Dermis blood vessel endothelial cell (primary cell): Measurements from ENCODE around the gene CCZ1. TPM values are rescaled to one million over a fixed set of nuclear protein-coding genes. Genes with fewer than 3 reads are reported as not detected.
"Not testable (repeated sequence)": the region's sequence is repeated elsewhere in the genome, so short reads cannot be mapped to it uniquely, and the experiment has no call there.

Experiments used
- DNase-seq: peaks from one replicate; pipeline ENCODE4 v3.0.0; 2010
- total RNA-seq: library from RNA; depleted of rRNA; stranded (reverse); fragments of >200 nt; gene quantifications from 2 replicates; pipeline ENCODE4 v1.2.3, GENCODE V29; 2014

CCZ1 gene
- total RNA-seq, 1 donor from 2014 or later = 80.2 TPM

DNA sequence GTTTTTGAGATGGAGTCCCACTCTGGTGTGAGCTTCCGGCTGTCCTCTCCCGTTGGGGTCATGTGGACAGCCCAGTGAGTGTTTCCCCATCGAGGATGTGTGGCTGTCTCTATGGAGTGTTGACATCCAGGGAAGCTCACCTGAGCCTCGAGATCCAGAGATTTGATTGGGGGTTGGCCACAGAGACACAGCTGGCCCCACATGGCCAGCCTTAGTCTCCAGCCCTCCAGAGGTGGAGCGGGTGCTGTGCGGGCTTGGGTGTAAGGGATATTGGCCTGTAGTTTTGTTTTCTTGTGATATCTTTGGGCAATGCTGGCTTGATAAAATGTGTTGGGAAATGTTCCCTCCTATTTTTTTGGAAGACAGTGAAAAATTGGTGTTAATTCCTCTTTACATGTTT lies 18.0 kb downstream of the CCZ1 start:
- DNase-seq = not testable (repeated sequence)

DNA sequence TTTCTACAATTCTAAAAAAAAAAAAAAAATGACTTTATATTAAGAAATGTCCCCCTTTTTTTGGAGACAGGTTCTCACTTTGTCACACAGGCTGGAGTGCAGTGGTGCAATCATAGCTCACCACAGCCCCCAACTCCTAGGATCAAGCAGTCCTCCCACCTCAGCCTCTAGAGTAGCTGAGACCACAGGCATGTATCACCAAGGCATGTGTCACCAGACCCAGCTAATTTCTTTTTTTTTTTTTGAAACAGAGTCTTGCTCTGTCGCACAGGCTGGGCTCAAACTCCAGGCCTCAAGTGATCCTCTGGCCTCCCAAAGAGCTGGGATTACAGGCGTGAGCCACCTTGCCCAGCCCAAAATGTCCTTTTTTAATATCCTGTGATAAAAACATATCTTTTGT lies 25.6 kb downstream of the CCZ1 start:
- not testable (repeated sequence) for DNase-seq

DNA sequence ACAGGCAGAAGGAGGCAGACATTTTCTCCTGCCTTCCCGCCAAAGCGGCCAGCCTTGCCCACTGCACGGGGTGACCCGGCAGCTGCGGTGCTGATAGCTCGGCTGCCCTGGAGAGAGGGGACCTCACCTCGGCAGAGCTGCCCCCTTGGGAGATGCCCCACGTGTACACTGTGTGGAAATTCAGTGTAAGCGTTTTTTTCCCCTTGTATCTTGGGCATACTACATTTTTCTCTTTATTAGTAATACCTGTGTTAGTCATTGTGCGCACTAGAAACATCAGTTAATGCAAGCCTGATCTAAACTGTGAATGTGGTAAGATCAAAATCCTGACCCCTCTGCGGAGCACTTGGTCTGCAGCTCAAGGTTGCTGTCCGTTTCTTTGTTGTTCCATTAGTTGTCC lies 26.1 kb downstream of the CCZ1 start:
- DNase-seq = not testable (repeated sequence)

DNA sequence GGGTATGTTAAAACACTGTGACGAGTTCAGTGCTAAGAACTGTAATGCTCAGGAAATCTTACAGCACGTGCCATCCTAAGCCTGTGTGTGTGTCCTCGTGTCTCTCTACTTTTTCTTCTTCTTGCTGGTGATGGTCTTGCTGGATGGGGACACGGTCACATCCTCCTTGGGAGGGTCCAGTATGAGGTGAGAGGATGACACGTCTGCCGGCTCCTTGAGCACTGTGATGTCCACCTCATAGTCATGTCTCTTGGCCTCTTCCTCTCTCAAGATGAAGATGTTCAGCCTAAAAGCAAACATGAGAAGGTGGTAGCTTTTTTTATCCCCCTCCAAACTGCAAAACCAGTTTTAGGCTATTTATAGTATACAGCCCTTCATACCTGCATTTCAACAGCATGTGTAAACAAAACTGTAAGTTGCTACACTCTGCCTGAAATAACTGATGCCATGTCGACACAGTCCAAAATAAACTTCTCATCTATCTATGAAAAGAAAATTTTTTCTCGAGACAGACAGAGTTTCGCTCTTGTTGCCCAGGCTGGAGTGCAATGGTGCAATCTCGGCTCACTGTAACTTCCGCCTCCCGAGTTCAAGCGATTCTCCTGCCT lies 27.8 kb downstream of the CCZ1 start:
- DNase-seq = not testable (repeated sequence)

DNA sequence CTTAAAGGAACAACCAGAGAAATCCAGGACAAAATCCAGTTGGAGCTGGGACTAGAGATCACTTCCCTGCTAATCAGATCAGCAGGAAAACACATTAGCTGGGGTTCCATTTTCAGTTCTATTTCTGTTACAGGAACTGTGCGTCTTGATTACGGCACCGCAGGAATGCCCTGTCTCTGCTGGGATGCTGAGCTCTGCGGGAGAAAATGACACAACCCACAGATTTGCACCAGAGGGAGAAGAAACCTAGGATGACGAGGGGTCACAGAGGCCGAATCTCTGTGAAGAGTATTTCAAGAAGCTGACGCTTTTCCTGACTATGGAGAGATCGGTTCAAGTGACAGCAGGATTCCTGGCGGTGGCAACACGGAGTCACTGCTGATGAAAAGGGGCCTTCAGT lies 31.8 kb downstream of the CCZ1 start:
- not testable (repeated sequence) for DNase-seq

DNA sequence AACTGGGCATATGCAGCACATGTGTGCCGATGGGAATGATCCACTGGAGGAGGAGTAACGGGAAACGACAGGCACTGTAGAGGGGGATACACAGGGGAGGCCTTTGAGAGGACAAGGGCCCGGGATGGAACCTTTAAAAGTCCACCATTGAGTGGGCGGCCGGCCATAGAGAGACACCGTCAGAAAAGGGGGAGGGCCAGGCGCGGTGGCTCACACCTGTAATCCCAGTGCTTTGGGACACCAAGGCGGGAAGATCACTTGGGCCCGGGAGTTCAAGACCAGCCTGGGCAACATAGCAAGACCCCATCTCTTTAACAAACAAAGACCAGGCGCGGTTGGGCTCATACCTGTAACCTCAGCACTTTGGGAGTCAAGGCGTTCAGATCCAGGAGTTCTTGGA lies 32.7 kb downstream of the CCZ1 start:
- DNase-seq = not testable (repeated sequence)

DNA sequence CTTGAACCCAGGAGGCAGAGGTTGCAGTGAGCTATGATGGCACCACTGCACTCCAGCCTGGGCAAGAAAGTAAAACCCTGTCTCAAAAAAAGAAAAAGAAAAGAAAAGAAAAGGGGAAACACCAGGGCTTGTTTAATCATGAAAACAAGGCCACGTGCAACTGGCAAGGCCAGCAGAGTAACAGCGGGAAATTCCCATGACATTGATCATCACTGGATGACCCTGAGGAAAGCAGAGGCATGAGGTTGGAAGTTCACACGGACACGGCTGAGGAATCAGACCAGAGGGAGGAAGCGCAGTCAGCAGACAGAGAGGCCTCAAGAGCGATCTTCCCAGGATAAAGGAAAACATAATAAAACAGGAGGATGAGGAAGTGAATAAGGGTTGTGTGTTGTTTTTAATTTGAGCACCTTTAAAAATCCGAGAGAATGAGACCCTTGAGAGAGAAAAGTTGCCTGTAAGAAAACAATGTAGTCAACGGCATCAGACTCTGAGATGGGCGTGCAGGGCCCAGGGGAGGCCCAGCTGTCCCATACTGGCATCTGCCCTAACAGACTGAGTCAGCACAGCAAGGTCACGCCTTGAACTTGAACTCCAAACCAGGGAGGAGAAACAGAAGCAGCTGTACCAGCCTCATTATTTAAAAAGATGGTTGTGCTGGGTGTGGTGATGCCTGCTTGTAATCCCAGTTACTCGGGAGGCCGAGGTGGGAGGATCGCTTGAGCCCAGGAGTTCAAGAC lies 33.5 kb downstream of the CCZ1 start:
- DNase-seq = peak; percentile 54

DNA sequence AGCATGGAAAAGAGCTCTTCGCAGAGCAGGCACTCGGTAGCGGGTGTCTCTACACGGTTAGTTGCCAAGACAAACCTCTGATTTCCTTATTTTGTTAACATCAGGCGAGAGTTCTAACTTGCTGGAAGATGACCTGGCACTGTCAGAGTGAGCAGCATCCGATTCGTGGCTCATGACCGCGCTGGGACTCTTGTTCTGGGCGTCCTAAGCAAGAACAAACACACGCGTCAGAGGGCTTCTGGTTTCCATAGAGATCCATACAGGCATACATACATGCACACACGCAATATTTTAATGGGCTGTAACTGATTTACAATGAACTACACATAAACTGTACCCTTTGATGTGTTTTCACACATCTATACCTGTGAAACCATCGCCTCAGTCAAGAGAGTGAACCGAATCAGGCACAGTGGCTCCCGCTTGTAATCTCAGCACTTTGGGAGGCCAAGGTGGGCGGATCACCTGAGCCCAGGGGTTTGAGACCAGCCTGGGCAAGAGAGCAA lies 36.5 kb downstream of the CCZ1 start:
- not testable (repeated sequence) for DNase-seq

DNA sequence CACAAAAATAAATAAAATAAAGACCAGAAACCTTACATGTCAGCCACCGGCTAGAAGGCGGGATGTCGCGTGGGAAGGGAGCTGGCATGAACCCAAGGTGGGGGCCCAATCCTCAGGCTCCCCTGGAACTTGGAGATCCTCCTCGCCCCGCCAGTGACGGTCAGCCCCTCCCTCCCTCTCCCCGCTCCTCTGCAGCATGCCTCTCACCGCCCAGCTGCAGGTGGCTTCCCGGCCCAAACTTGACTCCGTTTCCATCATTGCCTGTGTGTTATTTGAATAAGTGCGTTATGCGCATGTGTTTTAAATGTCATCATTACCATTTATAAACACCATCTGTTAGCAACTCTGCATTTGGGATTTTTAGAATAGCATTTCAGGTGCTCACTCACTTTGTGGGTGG lies 64.7 kb downstream of the CCZ1 start:
- DNase-seq = not testable (repeated sequence)

DNA sequence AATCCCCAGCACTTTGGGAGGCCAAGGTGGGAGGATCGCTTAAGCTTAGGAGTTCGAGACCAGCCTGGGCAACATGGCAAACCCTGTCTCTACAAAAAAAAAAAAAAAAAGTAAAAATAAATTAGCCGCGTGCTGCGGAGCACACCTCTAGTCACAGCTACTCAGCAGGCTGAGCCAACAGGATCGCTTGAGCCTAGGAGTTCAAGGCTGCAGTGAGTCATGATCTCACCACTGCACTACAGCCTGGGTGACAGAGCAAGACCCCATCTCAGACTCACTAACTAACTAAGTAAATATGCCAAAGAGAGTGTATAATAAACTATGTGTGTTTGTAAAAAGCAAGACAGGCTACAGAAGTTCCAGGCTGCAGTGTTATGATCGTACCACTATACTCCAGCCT lies 65.3 kb downstream of the CCZ1 start:
- DNase-seq = not testable (repeated sequence)

DNA sequence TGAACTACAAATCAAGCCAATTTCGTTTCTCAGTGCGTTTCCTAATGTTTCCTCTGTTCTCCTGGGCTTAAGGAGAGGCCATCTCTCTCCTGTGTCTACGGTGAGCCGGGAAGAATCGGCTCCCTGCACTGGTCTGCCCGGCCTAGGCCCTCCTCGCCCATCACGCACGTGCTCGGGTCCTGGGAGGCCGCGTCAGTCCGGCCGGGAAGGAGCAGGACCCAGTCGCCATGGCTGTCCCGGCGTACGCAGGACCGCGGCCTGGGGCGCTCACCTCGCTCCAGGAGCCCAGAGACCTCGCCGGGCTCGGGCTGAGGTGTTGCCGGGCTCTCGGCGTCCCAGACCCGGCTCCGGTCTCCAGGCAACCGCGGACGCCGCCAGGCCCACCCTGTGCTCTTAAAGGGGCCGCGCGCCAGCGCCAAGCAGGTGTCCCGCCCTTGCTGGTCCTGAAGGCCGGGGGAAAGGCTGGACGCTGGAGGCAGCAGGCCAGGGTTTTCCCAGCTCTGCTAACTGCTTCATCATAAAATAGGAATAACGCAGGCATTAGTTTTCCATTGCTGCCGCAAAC lies 71.9 kb downstream of the CCZ1 start, which contains the start of gene RSPH10B:
RSPH10B (minus strand) TSS at position 343 of the 565 bp plus-strand sequence. CDS start 3,573 bp downstream, outside the sequence.
- DNase-seq = not testable (repeated sequence)

DNA sequence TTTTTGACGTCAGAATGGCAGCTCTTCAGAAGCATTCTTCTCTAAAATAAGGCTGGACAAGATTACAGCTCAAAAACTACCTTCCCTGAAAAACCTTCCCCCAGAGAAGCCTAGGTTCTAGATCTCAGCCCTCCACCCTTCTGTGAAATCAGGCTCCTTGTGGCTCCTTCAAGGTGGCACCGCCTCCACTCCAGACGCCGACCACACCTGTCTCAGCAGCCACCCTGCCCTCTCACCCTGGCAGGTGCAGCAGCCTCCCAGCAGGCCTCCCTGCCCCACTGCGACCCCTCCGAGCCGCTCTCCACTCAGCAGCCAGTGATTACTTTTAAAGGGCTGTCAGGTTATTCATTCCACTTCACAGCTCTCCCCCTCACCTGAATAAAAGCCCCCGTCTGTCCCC lies 75.0 kb downstream of the CCZ1 start:
- DNase-seq = not testable (repeated sequence)

Other genes with a start within 250 kb of the CCZ1 start
- 40.7 and 42.5 TPM in 2 replicates for gene RNF216, start 117.1 kb upstream of the CCZ1 start, total RNA-seq
- gene OCM, start 17.9 kb upstream of the CCZ1 start, total RNA-seq = not detected in 2 replicates
- 1.0 and 1.3 TPM in 2 replicates for gene RSPH10B, start 72.0 kb downstream of the CCZ1 start, total RNA-seq
- gene PMS2, start 110.3 kb downstream of the CCZ1 start, total RNA-seq = 23.5 and 25.7 TPM in 2 replicates
- gene AIMP2, start 110.5 kb downstream of the CCZ1 start, total RNA-seq = 61.3 and 62.3 TPM in 2 replicates
- 0.14 TPM in 1 of 2 replicates, not detected in the other for gene ANKRD61, start 132.6 kb downstream of the CCZ1 start, total RNA-seq
- gene EIF2AK1, start 160.4 kb downstream of the CCZ1 start, total RNA-seq = 95.6 and 122 TPM in 2 replicates
- gene USP42, start 206.2 kb downstream of the CCZ1 start, total RNA-seq = 4.9 and 5.6 TPM in 2 replicates